Common myeloid progenitor, CD34-positive (primary cell): Measurements from ENCODE around the gene ASPN.

Experiments
- CTCF ChIA-PET: fragments of 350-600 bp; sonication (Branson Sonifier 250); formaldehyde crosslinking; loops from one replicate; lab custom pipeline; 2021; ENCODE audit warnings: antibody characterized with exemption; lab: Charles Lee
- POLR2A ChIA-PET: fragments of 350-600 bp; sonication (Branson Sonifier 250); formaldehyde crosslinking; loops from one replicate; lab custom pipeline; 2021; ENCODE audit warnings: antibody characterized with exemption; lab: Charles Lee
- DNase-seq, 3 donors: peaks; one replicate each; pipeline versions ENCODE4 v3.0.0 to v3.0.0-alpha.2; 2013
- H3K27ac ChIP-seq, 2 experiments: 1 replicate in 1 of 2; 2 replicates in 1 of 2; pipeline ENCODE4 v1.7.0; 2013; ENCODE audit warnings: inconsistent platforms in 2 of 2, low read length in 2 of 2, mild to moderate bottlenecking in 2 of 2, low read depth in 1 of 2, moderate library complexity in 1 of 2; ENCODE audit not compliant: severe bottlenecking in 2 of 2, insufficient read depth in 1 of 2, poor library complexity in 1 of 2
- H3K27me3 ChIP-seq, 5 experiments: replicated peaks in 2 of 5; 1 replicate in 3 of 5; 2 replicates in 2 of 5; pipeline versions ENCODE4 v1.6.1 to v1.7.0; 2013; ENCODE audit warnings: low read length in 4 of 5, mild to moderate bottlenecking in 2 of 5, moderate library complexity in 2 of 5, inconsistent platforms in 1 of 5; ENCODE audit not compliant: insufficient read depth in 5 of 5, control insufficient read depth in 4 of 5
- H3K36me3 ChIP-seq, 4 experiments: 1 replicate in 2 of 4; 2 replicates in 2 of 4; pipeline versions ENCODE4 v1.6.1 to v1.7.0; 2013; ENCODE audit warnings: low read length in 3 of 4, control low read depth in 1 of 4, mild to moderate bottlenecking in 1 of 4; ENCODE audit not compliant: control insufficient read depth in 4 of 4, insufficient read depth in 4 of 4
- H3K4me1 ChIP-seq, 4 experiments: 1 replicate in 3 of 4; 2 replicates in 1 of 4; pipeline versions ENCODE4 v1.6.1 to v1.7.1; 2013; ENCODE audit warnings: low read length in 3 of 4, mild to moderate bottlenecking in 3 of 4, control low read depth in 1 of 4, inconsistent platforms in 1 of 4, moderate library complexity in 1 of 4; ENCODE audit not compliant: control insufficient read depth in 4 of 4, insufficient read depth in 4 of 4; ENCODE audit errors: control extremely low read depth in 1 of 4
- H3K4me3 ChIP-seq, 7 experiments: 1 replicate in 4 of 7; 2 replicates in 3 of 7; pipeline versions ENCODE4 v1.5.1 to v1.7.0; 2013; ENCODE audit warnings: mild to moderate bottlenecking in 7 of 7, low read length in 6 of 7, moderate library complexity in 6 of 7, inconsistent platforms in 2 of 7, low read depth in 2 of 7, control low read depth in 1 of 7; ENCODE audit not compliant: insufficient read depth in 4 of 7, control insufficient read depth in 1 of 7; ENCODE audit errors: extremely low read depth in 1 of 7
- H3K9me3 ChIP-seq, 5 experiments: 1 replicate in 4 of 5; 2 replicates in 1 of 5; pipeline versions ENCODE4 v1.6.1 to v1.7.1; 2013; ENCODE audit warnings: low read length in 4 of 5, mild to moderate bottlenecking in 2 of 5, inconsistent platforms in 1 of 5, low read depth in 1 of 5, moderate library complexity in 1 of 5; ENCODE audit not compliant: control insufficient read depth in 4 of 5, insufficient read depth in 2 of 5; ENCODE audit errors: control extremely low read depth in 1 of 5
- WGBS: methylation state at CpG from one replicate; pipeline ENCODE4 v1.1.5; 2013; ENCODE audit not compliant: insufficient coverage; 5-methylcytosine and 5-hydroxymethylcytosine counted together

ASPN gene

GRCh38 chr9:92506184-92506857 lies 24.0 kb upstream of the ASPN start:
- Histone ChIP-seq H3K4me1 (peaks cover 0 to 4% (median 0%) of the 10 kb centered on the region in 4 experiments), H3K36me3 (no peaks in the 10 kb centered on the region), H3K27me3 (no peaks in the 10 kb centered on the region), H3K9me3 (no peaks in the 10 kb centered on the region), H3K4me3 (no peak overlapping the region), H3K27ac (no peak overlapping the region)
- ChIA-PET CTCF (no interaction called here), POLR2A (no interaction called here)
- 97% methylated on average over 3 of the region's 3 CpGs for WGBS
- no peak for DNase-seq

- Histone ChIP-seq H3K36me3 (no peaks in the 10 kb centered on the region), H3K4me1 (peaks cover 0 to 4% (median 0%) of the 10 kb centered on the region in 4 experiments), H3K9me3 (no peaks in the 10 kb centered on the region), H3K27me3 (no peaks in the 10 kb centered on the region), H3K27ac (no peak overlapping the region), H3K4me3 (no peak overlapping the region)
- DNase-seq, result no peak
- CTCF ChIA-PET, result interaction anchor here (1.1 to 1.4 kb wide), 2 partner anchors 10 to 85 kb away, joined by 3 read pairs; no protein-coding TSS in a partner anchor
- WGBS, result 100% methylated on average over 1 of the region's 2 CpGs
- POLR2A ChIA-PET, result no interaction called here
Measured at GRCh38 chr9:92504881-92505280, 22.6 kb upstream of the ASPN start.

- Histone ChIP-seq H3K4me3 (no peak overlapping the region), H3K27ac (no peak overlapping the region), H3K9me3 (no peaks in the 10 kb centered on the region), H3K27me3 (no peaks in the 10 kb centered on the region), H3K4me1 (peaks cover 0 to 4% (median 0%) of the 10 kb centered on the region in 4 experiments), H3K36me3 (no peaks in the 10 kb centered on the region)
- no CpG with 5 or more reads among the region's 2 CpGs for WGBS
- CTCF ChIA-PET, result interaction anchor here (0.6 to 1.2 kb wide), 2 partner anchors 17 to 30 kb away, joined by 3 to 4 read pairs; no protein-coding TSS in a partner anchor
- POLR2A ChIA-PET, result no interaction called here
- peak in 2 of 3 donors; percentile 20 to 42 for DNase-seq
Measured at GRCh38 chr9:92503156-92503555, 20.9 kb upstream of the ASPN start.

- 83% methylated on average over 4 of the region's 5 CpGs for WGBS
- no peaks in the 10 kb centered on the region for H3K27me3 ChIP-seq
- no peaks in the 10 kb centered on the region for H3K4me1 ChIP-seq
- DNase-seq, result peak; percentile 26 to 54 (median 52)
- no peak overlapping the region for H3K4me3 ChIP-seq
- H3K36me3 ChIP-seq, result no peaks in the 10 kb centered on the region
- ChIA-PET CTCF (interaction anchor here (0.6 to 2.6 kb wide), 6 partner anchors 9 to 174 kb away, joined by 3 to 7 read pairs (median 4); partner anchors contain the start of gene ASPN), POLR2A (no interaction called here)
- no peaks in the 10 kb centered on the region for H3K9me3 ChIP-seq
- H3K27ac ChIP-seq, result no peak overlapping the region
Measured at GRCh38 chr9:92501671-92502393, 19.5 kb upstream of the ASPN start.

- H3K36me3 ChIP-seq, result no peaks in the 10 kb centered on the region
- no peaks in the 10 kb centered on the region for H3K27me3 ChIP-seq
- H3K4me3 ChIP-seq, result no peak overlapping the region
- ChIA-PET POLR2A (no interaction called here), CTCF (interaction anchor here (1.1 to 2.6 kb wide), 4 partner anchors 14 to 134 kb away, joined by 3 to 7 read pairs (median 4); partner anchors contain the start of gene ASPN)
- no peaks in the 10 kb centered on the region for H3K9me3 ChIP-seq
- H3K27ac ChIP-seq, result no peak overlapping the region
- no peaks in the 10 kb centered on the region for H3K4me1 ChIP-seq
- DNase-seq, result no peak
- WGBS, result 95% methylated on average over 5 of the region's 5 CpGs
Measured at GRCh38 chr9:92500725-92501124, 18.4 kb upstream of the ASPN start.

- Histone ChIP-seq H3K4me3 (no peak overlapping the region), H3K4me1 (no peaks in the 10 kb centered on the region), H3K27ac (no peak overlapping the region), H3K27me3 (no peaks in the 10 kb centered on the region), H3K36me3 (no peaks in the 10 kb centered on the region), H3K9me3 (no peaks in the 10 kb centered on the region)
- no CpG with 5 or more reads among the region's 2 CpGs for WGBS
- DNase-seq, result no peak
- CTCF ChIA-PET, result interaction anchor here (0.7 to 2.6 kb wide), 3 partner anchors 9 to 17 kb away, joined by 3 to 6 read pairs (median 3); partner anchors contain the start of gene ASPN
- POLR2A ChIA-PET, result no interaction called here
Measured at GRCh38 chr9:92499701-92500100, 17.4 kb upstream of the ASPN start.
